K562 (cell line): Measurements from ENCODE around the gene PTPRE. TPM values are rescaled to one million over a fixed set of nuclear protein-coding genes. Genes with fewer than 3 reads are reported as not detected.

Experiments
- ATAC-seq: fragments of 200-7000 bp; cut with Tn5 transposase; 3 replicates; pipeline ENCODE4 v1.9.1; 2020; ENCODE audit warnings: moderate library complexity
- BruUV-seq: library from RNA; stranded (reverse); fragments of 400-500 nt; replicated peaks from 2 replicates; lab custom pipeline; 2021; lab: Mats Ljungman, UMichigan
- CTCF ChIA-PET: fragments of 300-600 bp; formaldehyde crosslinking; extraction: SDS; loops from one replicate; lab custom pipeline; 2021; ENCODE audit warnings: low intra/inter-chr PET ratio; lab: Yijun Ruan, JAX
- POLR2A ChIA-PET: fragments of 300-600, 350-650 bp; sonication (Branson Sonifier 250); formaldehyde crosslinking; extraction: SDS; loops from one replicate; lab custom pipeline; 2021; ENCODE audit warnings: antibody characterized with exemption, inconsistent platforms; lab: Yijun Ruan, JAX
- DNase-seq, 4 experiments: peaks; one replicate each; pipeline versions ENCODE4 v3.0.0 to v3.0.0-alpha.2; 2011 to 2018; ENCODE audit warnings: low spot score in 3 of 4, mixed read lengths in 3 of 4; ENCODE audit errors: extremely low read depth in 1 of 4
- FAIRE-seq: peaks from 2 replicates; lab custom pipeline; 2011; peaks lifted over from hg19 to GRCh38; lab: Jason Lieb, UNC
- H2AFZ ChIP-seq: 2 replicates; pipeline ENCODE4 v1.6.0; 2011; ENCODE audit warnings: low read depth, low read length, control low read depth, inconsistent platforms
- H3K27ac ChIP-seq: fragments of 200-600 bp; 3 replicates; pipeline ENCODE4 v1.8.0; 2011; ENCODE audit warnings: low read depth, mild to moderate bottlenecking, control low read depth, inconsistent platforms, low read length, moderate library complexity, mixed read lengths; ENCODE audit errors: extremely low read depth
- H3K27me3 ChIP-seq, 2 experiments: fragments of 300-600 bp in 1 of 2; 2 replicates in 1 of 2; 3 replicates in 1 of 2; pipeline versions ENCODE4 v1.6.0 to v1.8.0; 2011; ENCODE audit warnings: inconsistent platforms in 2 of 2, low read length in 2 of 2, mild to moderate bottlenecking in 1 of 2, mixed read lengths in 1 of 2, moderate library complexity in 1 of 2; ENCODE audit not compliant: control insufficient read depth in 2 of 2, insufficient read depth in 2 of 2
- H3K36me3 ChIP-seq: fragments of 300-600 bp; 3 replicates; pipeline ENCODE4 v1.8.0; 2011; ENCODE audit warnings: mild to moderate bottlenecking, low read length, inconsistent platforms; ENCODE audit not compliant: control insufficient read depth, insufficient read depth
- H3K4me1 ChIP-seq, 2 experiments: fragments of 200-600 bp in 1 of 2; replicated peaks in 1 of 2; 2 replicates in 1 of 2; 3 replicates in 1 of 2; pipeline versions ENCODE4 v1.5.1 to v1.8.0; 2011; ENCODE audit warnings: inconsistent platforms in 2 of 2, low read length in 2 of 2, mild to moderate bottlenecking in 1 of 2, mixed read lengths in 1 of 2, moderate library complexity in 1 of 2; ENCODE audit not compliant: control insufficient read depth in 2 of 2, insufficient read depth in 2 of 2
- H3K4me2 ChIP-seq: 2 replicates; pipeline ENCODE4 v1.6.1; 2011; ENCODE audit warnings: low read length, control low read depth, inconsistent platforms, mixed read lengths; ENCODE audit not compliant: insufficient read depth
- H3K4me3 ChIP-seq: fragments of 200-600 bp; sonication (generic), shearing (Covaris generic); 2 replicates; pipeline ENCODE4 v1.5.1; 2016; ENCODE audit warnings: control low read depth, inconsistent platforms
- H3K79me2 ChIP-seq: fragments of 200-600 bp; 3 replicates; pipeline ENCODE4 v1.8.0; 2011; ENCODE audit warnings: low read length, inconsistent platforms; ENCODE audit not compliant: control insufficient read depth, insufficient read depth
- H3K9ac ChIP-seq, 2 experiments: 2 replicates each; pipeline versions ENCODE4 v1.6.0 to v1.6.1; 2011; ENCODE audit warnings: low read depth in 2 of 2, low read length in 2 of 2, control low read depth in 1 of 2, inconsistent platforms in 1 of 2, mild to moderate bottlenecking in 1 of 2, mixed read lengths in 1 of 2; ENCODE audit not compliant: insufficient read depth in 1 of 2
- H3K9me1 ChIP-seq: one replicate; pipeline ENCODE4 v1.6.0; 2011; ENCODE audit warnings: inconsistent platforms, mild to moderate bottlenecking, low read length, moderate library complexity; ENCODE audit not compliant: control insufficient read depth, insufficient read depth
- H3K9me3 ChIP-seq: replicated peaks from 2 replicates; pipeline ENCODE4 v1.5.1; 2011; ENCODE audit warnings: low read depth, low read length, inconsistent platforms; ENCODE audit not compliant: control insufficient read depth, insufficient read depth
- H4K20me1 ChIP-seq: replicated peaks from 2 replicates; pipeline ENCODE4 v1.6.1; 2011; ENCODE audit warnings: low read length, inconsistent platforms, mixed read lengths; ENCODE audit not compliant: control insufficient read depth, insufficient read depth
- BRD4 ChIP-seq: fragments of 200-600 bp; sonication (generic); IDR thresholded peaks from 2 replicates; pipeline ENCODE4 v1.6.1; 2017; ENCODE audit warnings: inconsistent platforms
- HNRNPK ChIP-seq: fragments of 200-400 bp; formaldehyde crosslinking; IDR thresholded peaks from one replicate; pipeline ENCODE4 v1.6.1; 2018; ENCODE audit warnings: mild to moderate bottlenecking, low read depth, low read length; ENCODE audit not compliant: poor library complexity, severe bottlenecking
- KHSRP ChIP-seq: fragments of 450-650 bp; IDR thresholded peaks from 2 replicates; pipeline ENCODE4 v1.6.1; 2017
- SMARCA5 ChIP-seq: fragments of 450-650 bp; IDR thresholded peaks from 2 replicates; pipeline ENCODE4 v1.6.1; 2016
- SMC3 ChIP-seq: conservative IDR thresholded peaks from 2 replicates; pipeline ENCODE4 v1.6.1; 2011; ENCODE audit warnings: low read depth, low read length, improper control_type of control experiment; ENCODE audit not compliant: insufficient read depth
- STAT5B ChIP-seq: fragments of 250-450 bp; sonication (Bioruptor Pico); IDR thresholded peaks from 2 replicates; pipeline ENCODE4 v1.8.0; 2021; ENCODE audit warnings: mild to moderate bottlenecking, inconsistent platforms
- ZNF175 ChIP-seq: fragments of 200-800 bp; sonication (Bioruptor generic); IDR thresholded peaks from 2 replicates; pipeline ENCODE4 v1.6.1; 2016; ENCODE audit warnings: low read depth, mild to moderate bottlenecking, missing genetic modification characterization, missing compliant biosample characterization
- ZNF282 ChIP-seq: sonication (generic); formaldehyde crosslinking; IDR thresholded peaks from 2 replicates; pipeline ENCODE4 v1.8.1; 2023; ENCODE audit warnings: missing genetic modification reagents
- ZSCAN29 ChIP-seq: fragments of 450-650 bp; IDR thresholded peaks from 2 replicates; pipeline ENCODE4 v1.6.1; 2017
- WGBS: fragments of 100-300 bp; shearing (Covaris generic); methylation state at CpG from one replicate; pipeline ENCODE4 v1.1.6; 2016; ENCODE audit warnings: low coverage, mixed read lengths; ENCODE audit not compliant: insufficient coverage; ENCODE audit errors: missing lambda C conversion rate; 5-methylcytosine and 5-hydroxymethylcytosine counted together
- in situ Hi-C: fragments of 300-500 bp; cut with MboI; formaldehyde crosslinking; loops from 4 replicates; pipeline ENCODE4 v1.15.0; 2018; ENCODE audit warnings: inconsistent platforms, mixed read lengths
- intact Hi-C: fragments of 100-400 bp; cut with micrococcal nuclease; formaldehyde crosslinking; loops from 2 replicates; pipeline ENCODE4 v1.14.2; 2022
- polyA plus RNA-seq, 8 experiments: library from polyadenylated mRNA; depleted of rRNA in 4 of 8; stranded (reverse) in 5 of 8; unstranded in 3 of 8; fragments of >200 nt; fragmentation: Nextera tagmentation in 2 of 8; fragmentation: Illumina TruSeq in 1 of 8; extraction: Ambion mirVana in 2 of 8; extraction: Trizol in 1 of 8; gene quantifications; 2 replicates each; pipeline versions ENCODE4 v1.2.1 to v1.2.3, GENCODE V29; 2011 to 2014; ENCODE audit warnings: inconsistent platforms in 1 of 8, missing spikeins in 1 of 8
- total RNA-seq, 7 experiments: library from RNA; depleted of rRNA in 6 of 7; stranded (reverse); fragments of >200 nt in 6 of 7; fragmentation: Illumina TruSeq in 2 of 7; extraction: Trizol in 2 of 7; gene quantifications; 2 replicates each; pipeline versions ENCODE4 v1.2.1 to v1.2.3, GENCODE V29; 2011 to 2021; ENCODE audit warnings: low replicate concordance in 1 of 7
- TF ChIP-seq, protein P1 (sequence below): fragments of 250-450 bp; sonication (Bioruptor Pico); IDR thresholded peaks from 2 replicates; pipeline ENCODE4 v1.8.0; 2021; ENCODE audit warnings: moderate library complexity, mild to moderate bottlenecking, inconsistent platforms
- TF ChIP-seq, protein P2 (sequence below): fragments of 450-650 bp; IDR thresholded peaks from 2 replicates; pipeline ENCODE4 v1.7.1; 2018; ENCODE audit warnings: mild to moderate bottlenecking, low read depth; ENCODE audit not compliant: partially characterized antibody
- TF ChIP-seq, protein P3 (sequence below): sonication (generic); formaldehyde crosslinking; IDR thresholded peaks from 2 replicates; pipeline ENCODE4 v1.5.0; 2020; ENCODE audit warnings: missing genetic modification reagents

Gene PTPRE
- total and polyA plus RNA-seq, 9 of the 15 experiments (the other 6 are each of a cell fraction or from before 2014, with no cell fraction given): 0.01 to 0.13 (median 0.04) TPM; not detected in 4

DNA sequence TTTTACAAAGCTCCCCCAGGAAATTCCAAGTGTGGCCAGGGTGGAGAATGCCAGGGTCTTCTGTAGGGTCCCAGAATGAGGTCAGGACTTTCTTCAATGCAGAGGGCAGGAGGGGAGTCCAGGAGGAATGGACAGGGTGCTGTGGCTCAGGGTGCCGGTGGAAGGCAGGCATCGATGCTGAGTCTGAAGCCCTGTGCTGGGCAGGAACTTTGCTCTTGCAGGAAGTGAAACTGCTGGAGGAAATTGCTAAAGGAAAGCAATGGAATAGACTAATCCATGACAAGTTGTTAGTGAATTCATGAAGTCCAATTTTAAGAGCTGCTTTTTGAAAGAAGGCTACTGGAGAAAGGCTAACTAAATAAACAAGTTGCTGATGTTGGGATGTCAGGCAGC is 14.8 kb downstream of the PTPRE start:
- ATAC-seq (no peak), DNase-seq (no peak)
- Histone ChIP-seq H3K4me3 (no peak overlapping the region), H3K79me2 (no peaks in the 10 kb centered on the region), H3K27ac (no peak overlapping the region), H2AFZ (no peak overlapping the region), H4K20me1 (no peaks in the 10 kb centered on the region), H3K36me3 (no peaks in the 10 kb centered on the region)
- CTCF ChIA-PET: no interaction called here
- WGBS: 0% methylated on average over 2 of the region's 2 CpGs
- POLR2A ChIA-PET: no interaction called here
- no peak for TF ChIP-seq SMARCA5
- TF ChIP-seq ZNF282 (CRISPR knock-in tag): no peak
- TF ChIP-seq, all 486 proteins: peak for 0
- no peaks in the 10 kb centered on the region for H3K9me1 ChIP-seq
- no peaks in the 10 kb centered on the region for H3K4me1 ChIP-seq
- FAIRE-seq: no peak
- H3K9ac ChIP-seq: no peak overlapping the region
- H3K9me3 ChIP-seq: no peaks in the 10 kb centered on the region
- in situ Hi-C loops: no loop called here
- no TSS peak for BruUV-seq
- H3K27me3 ChIP-seq: no peaks in the 10 kb centered on the region; a peak in 1 of 5 replicates
- no peak overlapping the region for H3K4me2 ChIP-seq
- intact Hi-C loops: no loop called here

DNA sequence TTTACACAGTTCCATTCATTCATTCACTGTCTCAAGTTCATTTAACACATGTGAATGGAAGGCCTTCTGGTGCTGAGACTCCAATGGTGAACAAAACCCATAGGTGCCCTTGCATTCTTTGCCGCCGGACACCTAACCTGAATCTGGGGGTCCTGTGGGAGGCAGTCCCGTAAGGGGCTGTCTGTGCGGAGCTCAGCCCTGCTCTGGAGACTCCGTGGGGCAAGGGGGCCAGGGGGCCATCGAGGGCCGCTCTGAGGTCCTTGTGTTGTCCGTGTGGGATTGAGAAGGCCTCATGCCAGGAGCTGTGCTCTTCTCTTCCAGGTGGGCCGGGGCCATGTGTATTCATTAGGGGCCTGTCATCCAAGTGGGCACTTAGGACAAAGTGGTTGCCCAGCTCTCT is 15.3 kb downstream of the PTPRE start:
- Histone ChIP-seq H3K79me2 (no peaks in the 10 kb centered on the region), H3K36me3 (no peaks in the 10 kb centered on the region), H3K9me1 (no peaks in the 10 kb centered on the region), H3K9me3 (no peaks in the 10 kb centered on the region), H3K9ac (no peak overlapping the region), H3K4me2 (no peak overlapping the region), H3K27ac (no peak overlapping the region), H2AFZ (no peak overlapping the region), H3K4me1 (no peaks in the 10 kb centered on the region), H3K27me3 (no peaks in the 10 kb centered on the region; a peak in 1 of 5 replicates), H4K20me1 (no peaks in the 10 kb centered on the region), H3K4me3 (no peak overlapping the region)
- ChIA-PET POLR2A (no interaction called here), CTCF (no interaction called here)
- FAIRE-seq (no peak), DNase-seq (no peak), ATAC-seq (no peak)
- 0% methylated on average over 7 of the region's 9 CpGs for WGBS
- in situ Hi-C loops: no loop called here
- intact Hi-C loops: no loop called here
- BruUV-seq: no TSS peak
- no peak for TF ChIP-seq KHSRP
- TF ChIP-seq ZSCAN29: no peak
- no peak for TF ChIP-seq STAT5B (CRISPR knock-in tag)
- TF ChIP-seq BRD4: no peak
- TF ChIP-seq HNRNPK: no peak
- no peak for TF ChIP-seq ZNF175 (CRISPR knock-in tag)
- TF ChIP-seq, protein P1, sequence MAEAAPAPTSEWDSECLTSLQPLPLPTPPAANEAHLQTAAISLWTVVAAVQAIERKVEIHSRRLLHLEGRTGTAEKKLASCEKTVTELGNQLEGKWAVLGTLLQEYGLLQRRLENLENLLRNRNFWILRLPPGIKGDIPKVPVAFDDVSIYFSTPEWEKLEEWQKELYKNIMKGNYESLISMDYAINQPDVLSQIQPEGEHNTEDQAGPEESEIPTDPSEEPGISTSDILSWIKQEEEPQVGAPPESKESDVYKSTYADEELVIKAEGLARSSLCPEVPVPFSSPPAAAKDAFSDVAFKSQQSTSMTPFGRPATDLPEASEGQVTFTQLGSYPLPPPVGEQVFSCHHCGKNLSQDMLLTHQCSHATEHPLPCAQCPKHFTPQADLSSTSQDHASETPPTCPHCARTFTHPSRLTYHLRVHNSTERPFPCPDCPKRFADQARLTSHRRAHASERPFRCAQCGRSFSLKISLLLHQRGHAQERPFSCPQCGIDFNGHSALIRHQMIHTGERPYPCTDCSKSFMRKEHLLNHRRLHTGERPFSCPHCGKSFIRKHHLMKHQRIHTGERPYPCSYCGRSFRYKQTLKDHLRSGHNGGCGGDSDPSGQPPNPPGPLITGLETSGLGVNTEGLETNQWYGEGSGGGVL: no peak
- TF ChIP-seq, protein P2, sequence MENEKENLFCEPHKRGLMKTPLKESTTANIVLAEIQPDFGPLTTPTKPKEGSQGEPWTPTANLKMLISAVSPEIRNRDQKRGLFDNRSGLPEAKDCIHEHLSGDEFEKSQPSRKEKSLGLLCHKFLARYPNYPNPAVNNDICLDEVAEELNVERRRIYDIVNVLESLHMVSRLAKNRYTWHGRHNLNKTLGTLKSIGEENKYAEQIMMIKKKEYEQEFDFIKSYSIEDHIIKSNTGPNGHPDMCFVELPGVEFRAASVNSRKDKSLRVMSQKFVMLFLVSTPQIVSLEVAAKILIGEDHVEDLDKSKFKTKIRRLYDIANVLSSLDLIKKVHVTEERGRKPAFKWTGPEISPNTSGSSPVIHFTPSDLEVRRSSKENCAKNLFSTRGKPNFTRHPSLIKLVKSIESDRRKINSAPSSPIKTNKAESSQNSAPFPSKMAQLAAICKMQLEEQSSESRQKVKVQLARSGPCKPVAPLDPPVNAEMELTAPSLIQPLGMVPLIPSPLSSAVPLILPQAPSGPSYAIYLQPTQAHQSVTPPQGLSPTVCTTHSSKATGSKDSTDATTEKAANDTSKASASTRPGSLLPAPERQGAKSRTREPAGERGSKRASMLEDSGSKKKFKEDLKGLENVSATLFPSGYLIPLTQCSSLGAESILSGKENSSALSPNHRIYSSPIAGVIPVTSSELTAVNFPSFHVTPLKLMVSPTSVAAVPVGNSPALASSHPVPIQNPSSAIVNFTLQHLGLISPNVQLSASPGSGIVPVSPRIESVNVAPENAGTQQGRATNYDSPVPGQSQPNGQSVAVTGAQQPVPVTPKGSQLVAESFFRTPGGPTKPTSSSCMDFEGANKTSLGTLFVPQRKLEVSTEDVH: no peak
- no peak for TF ChIP-seq SMC3
- TF ChIP-seq, protein P3, sequence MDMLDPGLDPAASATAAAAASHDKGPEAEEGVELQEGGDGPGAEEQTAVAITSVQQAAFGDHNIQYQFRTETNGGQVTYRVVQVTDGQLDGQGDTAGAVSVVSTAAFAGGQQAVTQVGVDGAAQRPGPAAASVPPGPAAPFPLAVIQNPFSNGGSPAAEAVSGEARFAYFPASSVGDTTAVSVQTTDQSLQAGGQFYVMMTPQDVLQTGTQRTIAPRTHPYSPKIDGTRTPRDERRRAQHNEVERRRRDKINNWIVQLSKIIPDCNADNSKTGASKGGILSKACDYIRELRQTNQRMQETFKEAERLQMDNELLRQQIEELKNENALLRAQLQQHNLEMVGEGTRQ (CRISPR knock-in tag): no peak
